ENCODE data around the gene RBP2. TPM values are rescaled to one million over a fixed set of nuclear protein-coding genes. Genes with fewer than 3 reads are reported as not detected.
A peak's percentile ranks its signal among the peaks of the same experiment; 100 is the strongest.

The RBP2 gene
- total RNA-seq, 1 donor from 2014 or later = not detected

DNA sequence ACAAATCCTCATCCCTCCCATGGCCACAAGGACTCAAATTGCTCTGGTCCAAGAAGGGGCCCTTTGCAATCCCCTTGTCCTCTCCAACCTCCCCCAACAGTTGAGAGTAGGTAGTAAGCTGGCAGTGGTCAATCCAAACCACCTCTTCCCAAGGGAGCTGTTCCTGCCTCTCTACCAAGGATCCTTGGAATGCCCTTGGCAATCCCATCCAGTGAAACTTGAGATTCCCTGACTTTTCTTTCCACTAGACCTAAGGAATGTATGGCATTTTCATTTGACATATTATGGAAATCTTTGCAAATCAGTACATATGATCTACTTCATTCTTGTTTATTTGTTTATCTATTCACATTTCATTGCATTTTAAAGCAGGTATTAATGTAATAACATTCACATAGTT is 4.8 kb upstream of the RBP2 start:
- Mint-ChIP-seq H3K27ac (ENCODE audit: unreplicated experiment) (peak overlapping the region; percentile 50), H3K36me3 (ENCODE audit: low read depth) (no peaks in the 10 kb centered on the region), H3K27me3 (ENCODE audit: low read depth) (no peaks in the 10 kb centered on the region), H3K4me1 (ENCODE audit: low read depth) (peaks cover 9% of the 10 kb centered on the region), H3K9me3 (ENCODE audit: low read depth) (peaks cover 11% of the 10 kb centered on the region), H3K4me3 (ENCODE audit: unreplicated experiment) (no peak overlapping the region)
- DNase-seq (ENCODE audit: low spot score) = no peak
- TF ChIP-seq, protein P1, sequence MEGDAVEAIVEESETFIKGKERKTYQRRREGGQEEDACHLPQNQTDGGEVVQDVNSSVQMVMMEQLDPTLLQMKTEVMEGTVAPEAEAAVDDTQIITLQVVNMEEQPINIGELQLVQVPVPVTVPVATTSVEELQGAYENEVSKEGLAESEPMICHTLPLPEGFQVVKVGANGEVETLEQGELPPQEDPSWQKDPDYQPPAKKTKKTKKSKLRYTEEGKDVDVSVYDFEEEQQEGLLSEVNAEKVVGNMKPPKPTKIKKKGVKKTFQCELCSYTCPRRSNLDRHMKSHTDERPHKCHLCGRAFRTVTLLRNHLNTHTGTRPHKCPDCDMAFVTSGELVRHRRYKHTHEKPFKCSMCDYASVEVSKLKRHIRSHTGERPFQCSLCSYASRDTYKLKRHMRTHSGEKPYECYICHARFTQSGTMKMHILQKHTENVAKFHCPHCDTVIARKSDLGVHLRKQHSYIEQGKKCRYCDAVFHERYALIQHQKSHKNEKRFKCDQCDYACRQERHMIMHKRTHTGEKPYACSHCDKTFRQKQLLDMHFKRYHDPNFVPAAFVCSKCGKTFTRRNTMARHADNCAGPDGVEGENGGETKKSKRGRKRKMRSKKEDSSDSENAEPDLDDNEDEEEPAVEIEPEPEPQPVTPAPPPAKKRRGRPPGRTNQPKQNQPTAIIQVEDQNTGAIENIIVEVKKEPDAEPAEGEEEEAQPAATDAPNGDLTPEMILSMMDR (IDR thresholded peaks at IDR 0.05) = no peak

DNA sequence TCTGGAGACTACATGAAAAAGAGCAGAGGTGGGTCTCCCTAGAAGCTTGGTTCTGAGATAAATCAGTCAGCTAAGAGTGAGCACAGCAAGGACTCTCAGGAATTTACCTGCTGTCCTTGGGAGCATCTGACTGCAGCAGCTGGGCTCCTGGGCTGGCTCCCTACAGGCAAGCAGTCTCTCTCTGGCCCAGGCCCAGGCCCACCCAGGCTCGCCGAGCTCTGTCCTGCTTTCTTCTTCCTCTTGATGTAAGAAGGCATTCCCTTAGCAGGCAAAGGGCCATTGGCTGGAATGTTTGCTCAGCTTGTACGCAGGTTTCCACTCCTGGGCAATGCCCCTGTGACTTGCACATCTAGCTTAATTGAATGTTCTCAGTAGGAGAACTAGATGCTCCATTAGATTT is 4.3 kb upstream of the RBP2 start:
- H3K36me3 Mint-ChIP-seq (ENCODE audit: low read depth) = no peaks in the 10 kb centered on the region
- no peak overlapping the region for H3K27ac Mint-ChIP-seq (ENCODE audit: unreplicated experiment)
- TF ChIP-seq, protein P1 (IDR thresholded peaks at IDR 0.05) = no peak
- DNase-seq (ENCODE audit: low spot score) = no peak
- H3K27me3 Mint-ChIP-seq (ENCODE audit: low read depth) = no peaks in the 10 kb centered on the region
- no peak overlapping the region for H3K4me3 Mint-ChIP-seq (ENCODE audit: unreplicated experiment)
- peaks cover 11% of the 10 kb centered on the region for H3K9me3 Mint-ChIP-seq (ENCODE audit: low read depth)
- H3K4me1 Mint-ChIP-seq (ENCODE audit: low read depth) = peaks cover 9% of the 10 kb centered on the region

DNA sequence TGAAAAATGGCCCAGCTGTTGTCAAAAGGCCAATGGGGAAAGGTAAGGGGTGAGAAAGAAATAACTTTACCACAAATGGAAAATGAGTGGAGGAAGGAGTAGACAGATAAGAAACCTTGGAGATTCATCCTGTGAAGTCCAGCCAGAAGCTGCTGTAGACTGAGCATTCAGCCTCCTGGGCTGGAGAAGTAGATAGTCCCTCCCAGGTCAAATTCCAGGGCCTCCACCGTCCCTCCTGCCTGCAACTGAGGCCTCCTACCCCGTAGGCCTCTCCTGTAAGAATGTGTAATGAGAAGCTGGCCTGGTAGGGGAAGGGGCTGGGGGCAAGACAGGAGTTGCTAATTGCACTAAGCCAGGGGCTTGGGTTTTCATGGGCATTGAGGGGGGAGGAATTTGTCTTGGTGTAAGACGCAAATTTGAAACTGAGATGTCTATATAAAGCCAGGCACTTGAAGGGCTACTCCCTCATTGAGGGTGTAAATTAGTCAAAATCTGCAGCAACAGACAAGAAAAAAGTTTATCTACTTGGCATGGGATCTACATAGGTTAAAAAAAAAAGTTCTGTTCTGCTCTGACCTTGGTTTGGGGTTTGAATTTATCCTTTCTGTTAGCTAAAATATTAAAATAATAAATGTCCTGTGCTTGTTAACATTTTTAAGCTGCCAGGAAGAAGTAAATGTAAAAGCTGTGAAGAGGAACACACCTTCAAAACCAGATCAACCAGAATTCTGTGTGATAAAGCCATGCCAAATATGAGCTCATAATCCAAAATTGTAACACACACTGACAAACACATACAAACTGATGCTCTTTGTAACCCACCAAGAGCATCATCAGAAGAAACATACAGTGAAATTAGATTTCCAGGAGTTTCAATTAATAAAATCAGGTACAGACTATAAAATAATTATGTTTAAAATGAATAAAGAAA is 1.7 kb upstream of the RBP2 start:
- DNase-seq (ENCODE audit: low spot score) = no peak
- H3K36me3 Mint-ChIP-seq (ENCODE audit: low read depth) = no peaks in the 10 kb centered on the region
- peaks cover 9% of the 10 kb centered on the region for H3K4me1 Mint-ChIP-seq (ENCODE audit: low read depth)
- peaks cover 5% of the 10 kb centered on the region for H3K9me3 Mint-ChIP-seq (ENCODE audit: low read depth)
- no peaks in the 10 kb centered on the region for H3K27me3 Mint-ChIP-seq (ENCODE audit: low read depth)
- TF ChIP-seq, protein P1 (IDR thresholded peaks at IDR 0.05) = no peak
- H3K27ac Mint-ChIP-seq (ENCODE audit: unreplicated experiment) = no peak overlapping the region
- H3K4me3 Mint-ChIP-seq (ENCODE audit: unreplicated experiment) = no peak overlapping the region

DNA sequence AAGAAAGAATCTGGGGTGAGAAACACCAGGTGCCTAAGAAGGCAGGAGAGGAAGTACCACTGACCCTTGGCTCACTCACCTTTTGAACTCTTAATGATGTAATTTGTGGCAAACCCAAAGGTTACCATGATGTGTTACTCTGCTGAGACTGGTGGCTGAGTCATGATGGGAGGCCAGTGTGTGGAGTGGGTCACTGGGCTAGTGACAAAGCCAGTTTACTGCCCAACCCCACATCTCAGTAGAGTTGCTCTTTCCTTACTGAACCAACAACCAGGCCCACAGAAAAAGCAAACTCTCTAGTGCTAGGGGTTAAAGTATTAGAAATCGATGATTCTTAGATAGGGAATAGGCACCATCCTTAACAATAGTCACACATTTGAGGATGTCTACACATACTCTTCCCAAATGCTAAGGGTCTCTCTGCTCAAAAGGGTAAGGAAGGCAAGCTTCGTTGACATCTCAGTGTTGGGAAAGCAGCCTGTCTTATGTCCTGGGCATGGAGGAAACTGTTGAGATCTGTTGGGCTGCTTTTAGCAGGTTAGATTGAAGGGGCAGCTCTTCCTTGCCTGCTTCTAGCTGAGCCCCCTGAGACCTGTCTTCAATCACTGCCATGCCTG is 3.1 kb downstream of the RBP2 start:
- Mint-ChIP-seq H3K4me1 (ENCODE audit: low read depth) (no peaks in the 10 kb centered on the region), H3K36me3 (ENCODE audit: low read depth) (no peaks in the 10 kb centered on the region), H3K9me3 (ENCODE audit: low read depth) (no peaks in the 10 kb centered on the region), H3K27me3 (ENCODE audit: low read depth) (no peaks in the 10 kb centered on the region), H3K27ac (ENCODE audit: unreplicated experiment) (no peak overlapping the region), H3K4me3 (ENCODE audit: unreplicated experiment) (no peak overlapping the region)
- no peak for DNase-seq (ENCODE audit: low spot score)
- TF ChIP-seq, protein P1 (IDR thresholded peaks at IDR 0.05) = no peak

DNA sequence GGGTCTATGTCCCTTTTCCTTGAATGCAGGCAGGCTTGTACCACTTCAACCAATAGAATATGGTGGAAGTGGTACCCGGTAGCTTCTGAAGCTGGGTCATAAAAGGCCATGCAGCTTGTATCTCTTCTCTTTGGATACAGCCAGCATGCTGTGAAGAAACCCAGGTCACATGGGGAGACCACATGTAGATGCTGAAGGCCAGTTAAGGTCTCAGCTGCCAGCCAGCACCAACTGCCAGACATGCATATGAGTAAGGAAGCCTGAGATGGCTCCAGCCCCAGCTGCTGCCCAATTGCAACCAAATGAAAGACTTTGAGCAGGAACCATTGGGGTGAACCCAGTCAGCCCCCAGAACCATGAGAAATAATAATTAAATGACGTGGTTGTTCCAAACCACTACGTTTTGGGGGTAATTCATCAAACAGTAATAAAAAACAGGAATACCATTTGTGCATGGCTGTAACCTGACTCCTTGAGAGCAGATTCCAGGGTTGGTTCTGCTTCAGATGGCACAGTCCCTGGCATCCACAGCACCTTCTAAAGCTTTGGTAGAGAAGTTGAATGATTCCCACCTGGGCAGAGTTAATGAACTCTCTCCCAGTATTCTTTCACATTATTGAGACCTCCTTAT is 3.8 kb downstream of the RBP2 start:
- DNase-seq (ENCODE audit: low spot score) = no peak
- H3K27ac Mint-ChIP-seq (ENCODE audit: unreplicated experiment) = no peak overlapping the region
- no peak overlapping the region for H3K4me3 Mint-ChIP-seq (ENCODE audit: unreplicated experiment)
- H3K36me3 Mint-ChIP-seq (ENCODE audit: low read depth) = no peaks in the 10 kb centered on the region
- H3K27me3 Mint-ChIP-seq (ENCODE audit: low read depth) = no peaks in the 10 kb centered on the region
- H3K4me1 Mint-ChIP-seq (ENCODE audit: low read depth) = no peaks in the 10 kb centered on the region
- H3K9me3 Mint-ChIP-seq (ENCODE audit: low read depth) = no peaks in the 10 kb centered on the region
- TF ChIP-seq, protein P1 (IDR thresholded peaks at IDR 0.05) = no peak
